Measurements from ENCODE around the gene UNC93A.

GRCh38 chr6:167282165-167282564 lies 8.9 kb upstream of the UNC93A start:
- no peak for TF ChIP-seq CTCF (conservative IDR thresholded peaks at IDR 0.05; ENCODE audit: low read length)
- TF ChIP-seq EZH2phosphoT487 (IDR thresholded peaks at IDR 0.05; ENCODE audit: borderline replicate concordance, low read depth, low read length): no peak
